ENCODE results near the gene PDE1C. TPM values are rescaled to one million over a fixed set of nuclear protein-coding genes. Genes with fewer than 3 reads are reported as not detected.

PDE1C gene
- polyA plus RNA-seq, 3 donors from 2014 or later = 0.09 TPM; not detected in 2

DNA sequence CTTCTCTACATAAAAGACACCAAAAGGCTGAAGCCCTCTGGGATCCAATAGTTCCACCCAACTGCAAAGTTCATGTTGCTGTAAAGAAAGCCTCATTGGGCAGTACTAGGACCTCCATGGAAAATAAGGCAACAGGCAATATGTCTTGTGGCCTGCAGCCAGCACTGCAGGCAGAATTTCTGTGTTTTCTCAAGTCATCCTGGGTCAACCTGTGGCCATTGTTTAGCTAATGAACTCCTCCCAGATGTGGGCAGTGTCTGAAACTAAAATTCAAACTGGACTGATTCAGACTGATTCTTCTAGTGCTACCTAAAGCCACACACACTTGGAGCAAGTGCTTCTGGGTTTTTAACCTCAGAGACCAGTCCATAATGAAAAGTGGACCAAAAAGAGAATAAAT is 241.7 kb downstream of the PDE1C start:
- H3K27me3 Mint-ChIP-seq (ENCODE audit: low read depth in 3 of 3) = peaks cover 0 to 2% (median 2%) of the 10 kb centered on the region in 3 donors
- no peak overlapping the region for H3K4me3 Mint-ChIP-seq
- peaks cover 0 to 35% (median 6%) of the 10 kb centered on the region in 6 donors for H3K9me3 Mint-ChIP-seq
- H3K27ac Mint-ChIP-seq = no peak overlapping the region
- DNase-seq = no peak
- H3K4me1 Mint-ChIP-seq = no peaks in the 10 kb centered on the region
- peaks cover 0 to 4% (median 0%) of the 10 kb centered on the region in 3 donors for H3K36me3 Mint-ChIP-seq

DNA sequence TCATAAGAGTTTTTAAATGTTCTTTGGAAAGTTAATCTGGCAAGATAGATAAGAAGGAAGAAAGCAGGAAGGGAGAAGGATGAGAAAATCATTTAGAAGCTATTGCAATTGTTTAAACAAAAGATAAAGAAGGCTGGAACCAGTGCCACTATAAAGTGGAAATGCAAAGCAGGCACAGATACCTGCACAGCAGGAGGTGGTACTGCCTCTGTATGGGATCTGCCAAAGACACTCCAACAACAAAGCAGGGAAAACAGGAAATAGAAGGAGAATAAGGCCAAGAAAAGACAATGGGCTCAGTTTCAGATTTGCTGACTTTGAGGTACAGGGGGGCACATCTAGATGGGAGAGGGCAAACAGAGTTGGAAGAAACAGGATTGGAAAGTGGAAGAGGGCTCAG is 244.6 kb downstream of the PDE1C start:
- no peak overlapping the region for H3K27ac Mint-ChIP-seq
- H3K4me1 Mint-ChIP-seq = no peaks in the 10 kb centered on the region
- H3K9me3 Mint-ChIP-seq = peaks cover 0 to 25% (median 4%) of the 10 kb centered on the region in 6 donors
- no peak overlapping the region for H3K4me3 Mint-ChIP-seq
- peaks cover 0 to 2% (median 2%) of the 10 kb centered on the region in 3 donors for H3K27me3 Mint-ChIP-seq (ENCODE audit: low read depth in 3 of 3)
- H3K36me3 Mint-ChIP-seq = peaks cover 0 to 2% (median 0%) of the 10 kb centered on the region in 3 donors
- no peak for DNase-seq

DNA sequence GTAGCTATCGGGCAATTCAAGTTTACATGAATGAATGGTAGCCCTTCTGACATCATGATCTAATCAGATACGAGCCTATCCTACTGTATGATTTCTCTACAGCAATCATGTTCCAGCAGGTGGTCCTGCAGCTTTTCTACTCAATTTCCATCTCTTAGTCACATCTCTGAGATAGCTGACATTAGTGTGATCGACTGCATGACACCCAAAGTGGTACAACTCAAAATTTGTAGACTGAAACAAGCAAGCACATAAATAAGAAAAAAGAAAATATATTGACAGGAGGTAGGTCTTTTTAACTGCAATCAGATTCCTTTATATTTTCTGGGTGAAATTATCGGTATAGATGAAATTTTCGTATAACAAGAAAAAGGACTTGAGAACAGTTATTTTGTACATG is 251.2 kb downstream of the PDE1C start:
- DNase-seq = no peak
- Mint-ChIP-seq H3K4me3 (no peak overlapping the region), H3K4me1 (no peaks in the 10 kb centered on the region), H3K27ac (no peak overlapping the region), H3K27me3 (ENCODE audit: low read depth in 3 of 3) (peaks cover 0 to 6% (median 6%) of the 10 kb centered on the region in 3 donors), H3K9me3 (peaks cover 0 to 4% (median 0%) of the 10 kb centered on the region in 6 donors), H3K36me3 (peaks cover 0 to 2% (median 0%) of the 10 kb centered on the region in 3 donors)

DNA sequence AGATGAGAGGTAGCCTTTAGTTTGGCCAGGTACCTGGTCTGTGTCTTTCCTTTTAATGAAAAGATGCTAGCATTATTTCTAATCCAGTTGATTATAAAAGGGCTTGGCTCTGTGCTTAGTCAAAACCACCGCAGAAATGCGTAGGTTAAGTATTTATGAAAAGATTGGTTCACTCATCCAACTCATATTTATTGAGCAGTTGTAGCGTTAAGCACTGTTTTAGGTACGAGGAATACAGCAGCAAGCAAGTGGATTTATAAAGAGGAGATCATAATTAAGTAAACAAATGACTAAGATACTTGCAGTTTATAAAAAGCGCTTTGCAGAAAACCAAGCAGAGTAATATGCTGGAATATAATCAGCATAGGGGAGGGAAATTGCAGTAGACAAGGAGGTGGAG is 253.4 kb downstream of the PDE1C start:
- no peaks in the 10 kb centered on the region for H3K4me1 Mint-ChIP-seq
- peaks cover 0 to 6% (median 6%) of the 10 kb centered on the region in 3 donors for H3K27me3 Mint-ChIP-seq (ENCODE audit: low read depth in 3 of 3)
- DNase-seq = no peak
- H3K27ac Mint-ChIP-seq = no peak overlapping the region
- no peaks in the 10 kb centered on the region for H3K36me3 Mint-ChIP-seq
- no peak overlapping the region for H3K4me3 Mint-ChIP-seq
- H3K9me3 Mint-ChIP-seq = peaks cover 0 to 5% (median 0%) of the 10 kb centered on the region in 6 donors

DNA sequence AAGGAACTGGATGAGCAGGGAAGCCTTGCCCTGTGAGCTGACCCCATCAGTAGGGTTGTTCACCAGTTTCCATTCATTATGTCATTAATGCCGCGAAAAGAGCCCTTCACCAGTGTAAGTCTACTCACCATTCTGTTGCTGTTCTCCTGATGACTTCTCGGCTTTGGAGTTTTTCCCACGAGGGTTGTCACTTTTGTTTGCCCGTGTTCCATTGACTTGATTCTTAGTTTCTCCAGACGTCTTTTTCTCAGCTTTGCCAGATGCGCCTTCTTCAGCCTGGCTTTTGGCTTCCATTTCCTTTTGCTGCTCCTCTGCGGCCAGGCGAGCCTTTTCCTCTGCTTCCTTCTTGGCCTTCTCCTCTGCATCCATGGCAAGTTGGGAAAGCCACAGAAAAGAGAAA is 254.4 kb downstream of the PDE1C start:
- DNase-seq = no peak

DNA sequence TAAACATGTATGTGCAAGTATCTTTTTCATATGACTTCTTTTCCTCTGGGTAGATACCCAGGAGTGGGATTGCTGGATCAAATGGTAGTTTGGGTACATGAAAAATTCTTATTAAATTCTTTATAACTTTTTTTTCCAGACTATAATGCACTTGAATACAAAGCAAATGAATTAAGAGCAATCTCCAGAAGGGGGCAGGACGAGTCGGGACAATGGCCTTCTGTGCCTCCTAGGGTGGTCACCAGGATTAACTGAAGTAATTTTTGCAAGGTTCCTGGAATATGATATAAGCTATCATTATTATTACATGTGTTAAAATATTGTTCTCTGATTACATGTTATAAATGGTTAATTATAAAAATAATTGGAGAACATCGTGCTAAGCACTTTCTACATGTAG is 256.0 kb downstream of the PDE1C start:
- Mint-ChIP-seq H3K36me3 (no peaks in the 10 kb centered on the region), H3K27me3 (ENCODE audit: low read depth in 3 of 3) (peaks cover 0 to 6% (median 5%) of the 10 kb centered on the region in 3 donors), H3K4me3 (no peak overlapping the region), H3K27ac (no peak overlapping the region), H3K9me3 (peaks cover 0 to 8% (median under 1%) of the 10 kb centered on the region in 6 donors), H3K4me1 (no peaks in the 10 kb centered on the region)
- no peak for DNase-seq

More for the DNA sequence above, 254.4 kb downstream of the PDE1C start:
- no peaks in the 10 kb centered on the region for H3K4me1 Mint-ChIP-seq
- no peaks in the 10 kb centered on the region for H3K36me3 Mint-ChIP-seq
- no peak overlapping the region for H3K27ac Mint-ChIP-seq
- H3K27me3 Mint-ChIP-seq (ENCODE audit: low read depth in 3 of 3) = peaks cover 0 to 6% (median 6%) of the 10 kb centered on the region in 3 donors
- H3K4me3 Mint-ChIP-seq = no peak overlapping the region
- peaks cover 0 to 3% (median under 1%) of the 10 kb centered on the region in 6 donors for H3K9me3 Mint-ChIP-seq

DNA sequence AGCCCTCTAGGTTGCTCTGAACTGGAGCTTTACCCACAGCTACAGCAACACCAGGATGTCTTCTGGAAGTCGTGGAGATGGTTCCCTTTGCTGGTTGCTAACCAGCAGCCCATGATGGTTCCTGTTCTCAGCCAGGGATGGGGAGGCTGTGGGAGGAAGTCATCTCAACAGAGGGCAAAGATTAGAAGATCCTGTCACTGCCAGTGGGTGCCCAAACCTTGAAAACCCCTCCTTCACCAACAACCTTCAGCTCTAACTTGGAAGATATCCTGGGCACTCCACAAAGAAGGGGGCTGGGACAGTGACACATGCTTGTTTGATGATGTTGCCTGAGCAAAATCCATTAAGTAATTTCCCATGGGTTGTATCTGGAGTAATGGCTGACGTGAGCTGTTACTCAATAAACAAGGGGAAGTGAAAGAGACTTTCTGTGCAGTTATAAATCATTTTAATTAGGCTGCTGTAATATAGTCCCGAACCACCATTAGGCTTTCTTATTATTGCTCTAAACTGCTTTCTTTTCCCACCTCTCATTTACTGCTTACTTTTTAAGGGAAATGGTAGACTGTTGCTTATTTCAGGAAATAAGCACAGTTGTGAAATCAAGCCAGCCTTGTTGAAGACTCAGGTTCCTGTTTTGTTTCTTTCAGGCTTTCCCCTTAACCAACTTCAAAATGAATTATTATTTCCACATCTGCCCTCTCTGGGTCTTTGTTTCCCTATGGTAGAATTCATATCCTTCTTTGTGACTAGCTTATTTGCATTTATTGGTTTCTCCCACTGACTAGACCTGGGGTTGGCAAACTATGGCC is 258.4 kb downstream of the PDE1C start:
- peak in 1 of 3 donors; percentile 1 for DNase-seq
- H3K27me3 Mint-ChIP-seq (ENCODE audit: low read depth in 3 of 3) = peaks cover 0 to 3% (median 0%) of the 10 kb centered on the region in 3 donors
- no peak overlapping the region for H3K27ac Mint-ChIP-seq
- peaks cover 0 to 8% (median under 1%) of the 10 kb centered on the region in 6 donors for H3K9me3 Mint-ChIP-seq
- no peaks in the 10 kb centered on the region for H3K4me1 Mint-ChIP-seq
- no peak overlapping the region for H3K4me3 Mint-ChIP-seq
- no peaks in the 10 kb centered on the region for H3K36me3 Mint-ChIP-seq

DNA sequence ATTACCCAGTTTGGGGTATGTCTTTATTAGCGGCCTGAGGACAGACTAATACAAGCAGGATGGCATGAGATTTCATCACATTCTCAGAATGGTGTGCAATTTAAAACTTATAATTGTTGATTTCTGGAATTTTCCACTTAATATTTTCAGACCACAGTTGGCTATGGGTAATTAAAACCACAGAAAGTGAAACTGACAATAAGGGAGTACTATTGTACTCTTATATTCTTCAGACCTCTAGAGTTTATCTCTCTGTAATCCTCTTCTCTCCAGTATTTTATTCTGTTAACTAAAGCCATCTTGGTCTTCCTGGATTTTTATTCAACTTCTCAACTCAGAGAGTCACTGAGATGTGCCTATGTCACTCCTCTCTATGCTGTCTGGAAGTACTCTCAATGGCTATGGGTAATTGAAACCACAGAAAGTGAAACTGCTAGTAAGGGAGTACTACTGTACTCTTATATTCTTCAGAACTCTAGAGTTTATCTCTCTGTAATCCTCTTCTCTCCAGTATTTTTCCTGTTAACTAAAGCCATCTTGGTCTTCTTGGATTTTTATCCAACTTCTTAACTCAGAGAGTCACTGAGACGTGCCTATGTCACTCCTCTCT is 264.9 kb downstream of the PDE1C start:
- H3K4me3 Mint-ChIP-seq = no peak overlapping the region
- no peak for DNase-seq
- H3K9me3 Mint-ChIP-seq = peaks cover 0 to 13% (median 2%) of the 10 kb centered on the region in 6 donors
- H3K36me3 Mint-ChIP-seq = peaks cover 0 to 5% (median 0%) of the 10 kb centered on the region in 3 donors
- H3K27me3 Mint-ChIP-seq (ENCODE audit: low read depth in 3 of 3) = no peaks in the 10 kb centered on the region
- H3K27ac Mint-ChIP-seq = no peak overlapping the region
- H3K4me1 Mint-ChIP-seq = peaks cover 0 to 7% of the 10 kb centered on the region in 2 donors

DNA sequence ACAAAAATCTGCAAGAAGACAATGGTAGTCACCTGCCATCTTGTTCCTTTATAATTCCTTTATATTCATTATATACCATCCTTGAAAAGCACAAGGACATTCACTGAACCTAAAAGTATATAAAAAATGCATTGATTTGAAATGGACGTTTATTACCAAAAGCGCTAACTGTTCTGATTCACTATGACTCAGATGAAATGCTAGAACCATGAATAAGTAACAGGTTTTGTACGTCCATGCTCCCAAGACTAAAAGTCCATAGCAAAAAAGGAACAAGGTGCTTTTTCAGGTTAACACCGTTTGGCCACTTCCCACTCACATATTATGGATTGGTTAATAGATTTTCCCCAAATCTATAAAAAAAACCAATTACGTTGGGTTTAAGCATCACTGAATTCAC is 273.8 kb downstream of the PDE1C start:
- Mint-ChIP-seq H3K27me3 (ENCODE audit: low read depth in 3 of 3) (peaks cover 0 to 2% (median 2%) of the 10 kb centered on the region in 3 donors), H3K4me1 (no peaks in the 10 kb centered on the region), H3K4me3 (no peak overlapping the region), H3K27ac (no peak overlapping the region), H3K36me3 (no peaks in the 10 kb centered on the region), H3K9me3 (peaks cover 0 to 4% (median 0%) of the 10 kb centered on the region in 6 donors)
- DNase-seq = no peak

DNA sequence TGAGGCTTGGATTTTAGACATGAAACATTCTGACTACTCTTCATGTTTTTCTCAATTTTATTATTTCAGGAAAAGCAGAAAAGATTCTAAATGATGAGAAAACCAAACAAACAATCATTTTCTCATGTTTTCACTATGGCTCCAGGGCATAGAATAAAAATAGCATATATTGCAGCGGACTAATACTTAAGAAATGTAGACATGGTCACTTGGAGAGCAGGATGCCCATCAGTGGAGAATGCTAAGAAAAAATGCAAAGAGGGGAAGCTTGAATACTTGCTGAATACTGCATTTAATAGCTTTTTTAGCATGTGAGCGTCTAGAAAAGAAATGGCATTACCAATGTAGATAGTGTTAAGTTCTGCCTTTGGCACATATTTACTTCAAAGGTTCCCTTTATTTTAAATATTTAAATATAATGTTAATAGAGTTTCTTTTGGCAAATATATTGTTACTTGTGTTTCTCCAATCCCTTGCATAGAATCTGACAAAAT is 275.3 kb downstream of the PDE1C start:
- H3K4me3 Mint-ChIP-seq = no peak overlapping the region
- H3K27ac Mint-ChIP-seq = no peak overlapping the region
- H3K9me3 Mint-ChIP-seq = peaks cover 0 to 9% (median 0%) of the 10 kb centered on the region in 6 donors
- H3K27me3 Mint-ChIP-seq (ENCODE audit: low read depth in 3 of 3) = peaks cover 2 to 3% (median 2%) of the 10 kb centered on the region in 3 donors
- DNase-seq = no peak
- H3K4me1 Mint-ChIP-seq = no peaks in the 10 kb centered on the region
- H3K36me3 Mint-ChIP-seq = no peaks in the 10 kb centered on the region

DNA sequence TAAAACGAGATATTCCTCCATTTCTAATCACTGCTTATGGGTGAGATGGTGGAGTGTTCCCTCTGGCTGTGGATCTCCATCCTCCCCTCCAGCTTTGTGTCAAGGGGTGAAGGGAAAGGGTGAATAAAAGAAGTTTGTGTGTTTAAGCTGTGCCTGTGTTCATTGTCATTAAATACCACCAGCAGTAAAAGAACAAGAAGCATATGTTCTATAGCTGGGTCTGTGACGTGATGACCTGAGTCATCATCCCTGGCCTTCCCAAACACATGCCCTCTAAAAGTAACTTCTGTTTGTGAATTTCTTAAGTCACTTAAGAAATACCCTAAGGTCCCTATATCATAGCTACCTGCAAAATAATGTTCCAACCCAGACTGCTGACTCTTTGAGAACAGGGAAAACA is 278.3 kb downstream of the PDE1C start:
- Mint-ChIP-seq H3K27ac (no peak overlapping the region), H3K36me3 (no peaks in the 10 kb centered on the region), H3K4me3 (no peak overlapping the region), H3K4me1 (no peaks in the 10 kb centered on the region), H3K27me3 (ENCODE audit: low read depth in 3 of 3) (peaks cover 2% of the 10 kb centered on the region in 3 donors), H3K9me3 (peaks cover 0 to 9% (median 0%) of the 10 kb centered on the region in 6 donors)
- DNase-seq = no peak

DNA sequence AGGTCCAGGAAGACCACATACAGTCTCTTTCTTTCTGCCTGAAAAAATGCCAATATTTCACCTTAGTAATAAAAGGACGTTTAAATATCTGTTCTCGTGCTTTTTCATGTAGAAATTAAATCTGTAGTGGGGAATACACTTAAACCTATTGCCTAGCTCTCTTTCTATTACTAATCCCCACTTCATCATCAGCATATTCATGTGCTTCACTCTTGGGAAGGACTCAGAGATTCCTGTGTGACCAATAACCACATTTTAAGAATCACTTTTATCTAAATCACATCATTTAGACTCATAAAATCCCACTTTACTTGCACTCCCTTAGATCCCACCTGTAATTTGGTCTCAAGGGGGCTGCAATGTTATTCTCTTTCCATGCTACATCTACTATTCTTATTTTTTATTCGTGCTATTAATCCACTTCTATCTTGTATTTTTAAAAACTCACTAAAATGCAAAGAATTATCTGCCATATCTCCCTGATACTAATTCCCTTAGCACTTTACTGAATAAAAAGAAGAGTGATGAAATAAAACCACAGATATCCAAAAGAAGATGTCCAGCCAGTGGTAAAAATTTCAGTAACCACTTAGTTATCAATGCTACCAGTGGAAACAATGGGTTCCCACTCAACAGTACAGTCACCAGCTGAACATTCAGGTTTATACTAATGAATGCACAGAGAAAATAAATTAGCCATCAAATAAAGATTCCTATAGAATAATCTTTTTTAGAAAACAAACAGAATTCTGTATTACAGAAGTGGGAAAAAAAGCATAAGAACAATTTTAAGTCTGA is 281.1 kb downstream of the PDE1C start:
- no peak for DNase-seq
- no peaks in the 10 kb centered on the region for H3K4me1 Mint-ChIP-seq
- H3K36me3 Mint-ChIP-seq = no peaks in the 10 kb centered on the region
- peaks cover 0 to 5% (median 0%) of the 10 kb centered on the region in 6 donors for H3K9me3 Mint-ChIP-seq
- peaks cover 0 to 4% (median 2%) of the 10 kb centered on the region in 3 donors for H3K27me3 Mint-ChIP-seq (ENCODE audit: low read depth in 3 of 3)
- no peak overlapping the region for H3K4me3 Mint-ChIP-seq
- H3K27ac Mint-ChIP-seq = no peak overlapping the region

DNA sequence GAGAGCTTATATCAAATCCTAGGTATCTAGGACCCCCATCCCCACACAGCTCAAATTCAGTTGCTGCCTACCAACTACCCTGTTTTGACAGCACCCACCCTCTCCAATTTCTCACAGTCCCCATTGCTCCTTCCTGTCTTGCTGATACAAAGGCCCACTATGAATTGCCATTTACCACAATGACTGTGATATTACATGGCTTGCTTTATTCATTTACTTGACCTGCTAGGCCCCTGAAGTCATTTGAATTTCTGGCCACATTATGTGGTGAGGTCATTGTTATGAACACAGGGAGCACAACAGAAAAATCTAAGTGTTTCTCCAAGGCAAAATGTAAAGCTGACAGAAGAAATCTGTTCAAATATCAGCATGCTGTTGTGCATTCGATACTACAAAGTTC is 281.8 kb downstream of the PDE1C start:
- no peak overlapping the region for H3K27ac Mint-ChIP-seq
- no peak for DNase-seq
- peaks cover 0 to 4% (median 2%) of the 10 kb centered on the region in 3 donors for H3K27me3 Mint-ChIP-seq (ENCODE audit: low read depth in 3 of 3)
- H3K4me1 Mint-ChIP-seq = no peaks in the 10 kb centered on the region
- H3K36me3 Mint-ChIP-seq = no peaks in the 10 kb centered on the region
- no peak overlapping the region for H3K4me3 Mint-ChIP-seq
- H3K9me3 Mint-ChIP-seq = peaks cover 0 to 5% (median 0%) of the 10 kb centered on the region in 6 donors

All from immature natural killer cell (primary cell).